Ishikawa (cell line): ENCODE results near the gene STIM1.
A peak's percentile ranks its signal among the peaks of the same experiment; 100 is the strongest.

Experiments
- CEBPB ChIP-seq: IDR thresholded peaks from 2 replicates; pipeline ENCODE4 v1.6.1; 2012
- CREB1 ChIP-seq: IDR thresholded peaks from 2 replicates; pipeline ENCODE4 v1.6.1; 2012; ENCODE audit warnings: low read depth
- EGR1 ChIP-seq: IDR thresholded peaks from 2 replicates; pipeline ENCODE4 v1.6.1; 2012
- EP300 ChIP-seq: IDR thresholded peaks from 2 replicates; pipeline ENCODE4 v1.6.1; 2012; ENCODE audit warnings: borderline replicate concordance
- FOXM1 ChIP-seq: IDR thresholded peaks from 2 replicates; pipeline ENCODE4 v1.6.1; 2012; ENCODE audit warnings: low read depth, borderline replicate concordance
- MAX ChIP-seq: IDR thresholded peaks from 2 replicates; pipeline ENCODE4 v1.6.1; 2012
- NFIC ChIP-seq: IDR thresholded peaks from 2 replicates; pipeline ENCODE4 v1.6.1; 2012
- RAD21 ChIP-seq: IDR thresholded peaks from 2 replicates; pipeline ENCODE4 v1.6.1; 2012; ENCODE audit warnings: low read depth
- REST ChIP-seq: IDR thresholded peaks from 2 replicates; pipeline ENCODE4 v1.6.1; 2012; ENCODE audit warnings: low read depth, mild to moderate bottlenecking
- TAF1 ChIP-seq: IDR thresholded peaks from 2 replicates; pipeline ENCODE4 v1.6.1; 2012; ENCODE audit warnings: low read depth, mild to moderate bottlenecking
- TCF12 ChIP-seq: IDR thresholded peaks from 2 replicates; pipeline ENCODE4 v1.6.1; 2012; ENCODE audit warnings: low read depth
- TEAD4 ChIP-seq: IDR thresholded peaks from 2 replicates; pipeline ENCODE4 v1.6.1; 2012
- YY1 ChIP-seq: IDR thresholded peaks from 2 replicates; pipeline ENCODE4 v1.6.1; 2012; ENCODE audit warnings: low read depth
- ZBTB7A ChIP-seq: IDR thresholded peaks from 2 replicates; pipeline ENCODE4 v1.6.1; 2012; ENCODE audit warnings: low read depth
- TF ChIP-seq, protein P1 (sequence below): IDR thresholded peaks from 2 replicates; pipeline ENCODE4 v1.6.1; 2012

STIM1 gene

DNA sequence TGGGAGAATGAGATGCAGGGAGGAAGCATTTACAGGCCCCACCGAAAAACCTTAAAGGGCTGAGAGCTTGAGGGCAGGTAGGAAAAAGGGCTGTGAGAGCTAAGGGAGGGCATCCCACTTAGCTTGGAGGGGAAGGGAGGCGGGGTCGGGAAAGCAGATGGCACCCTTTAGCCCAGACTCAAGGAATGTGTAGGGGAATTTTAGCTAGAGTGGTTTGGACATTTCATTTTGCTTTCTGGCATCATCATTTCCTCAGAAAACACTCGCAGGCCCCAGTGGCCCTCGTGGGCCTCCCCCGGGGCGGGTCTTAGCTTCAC lies 846 bp upstream of the STIM1 start:
- no peak for TF ChIP-seq CREB1
- TF ChIP-seq MAX = no peak
- TF ChIP-seq ZBTB7A = no peak
- no peak for TF ChIP-seq NFIC
- TF ChIP-seq FOXM1 = no peak
- no peak for TF ChIP-seq REST
- no peak for TF ChIP-seq TCF12
- TF ChIP-seq, protein P1, sequence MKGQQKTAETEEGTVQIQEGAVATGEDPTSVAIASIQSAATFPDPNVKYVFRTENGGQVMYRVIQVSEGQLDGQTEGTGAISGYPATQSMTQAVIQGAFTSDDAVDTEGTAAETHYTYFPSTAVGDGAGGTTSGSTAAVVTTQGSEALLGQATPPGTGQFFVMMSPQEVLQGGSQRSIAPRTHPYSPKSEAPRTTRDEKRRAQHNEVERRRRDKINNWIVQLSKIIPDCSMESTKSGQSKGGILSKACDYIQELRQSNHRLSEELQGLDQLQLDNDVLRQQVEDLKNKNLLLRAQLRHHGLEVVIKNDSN = no peak
- no peak for TF ChIP-seq YY1
- TF ChIP-seq RAD21 = no peak
- TF ChIP-seq TEAD4 = no peak
- no peak for TF ChIP-seq EP300
- no peak for TF ChIP-seq EGR1
- no peak for TF ChIP-seq CEBPB
- no peak for TF ChIP-seq TAF1

DNA sequence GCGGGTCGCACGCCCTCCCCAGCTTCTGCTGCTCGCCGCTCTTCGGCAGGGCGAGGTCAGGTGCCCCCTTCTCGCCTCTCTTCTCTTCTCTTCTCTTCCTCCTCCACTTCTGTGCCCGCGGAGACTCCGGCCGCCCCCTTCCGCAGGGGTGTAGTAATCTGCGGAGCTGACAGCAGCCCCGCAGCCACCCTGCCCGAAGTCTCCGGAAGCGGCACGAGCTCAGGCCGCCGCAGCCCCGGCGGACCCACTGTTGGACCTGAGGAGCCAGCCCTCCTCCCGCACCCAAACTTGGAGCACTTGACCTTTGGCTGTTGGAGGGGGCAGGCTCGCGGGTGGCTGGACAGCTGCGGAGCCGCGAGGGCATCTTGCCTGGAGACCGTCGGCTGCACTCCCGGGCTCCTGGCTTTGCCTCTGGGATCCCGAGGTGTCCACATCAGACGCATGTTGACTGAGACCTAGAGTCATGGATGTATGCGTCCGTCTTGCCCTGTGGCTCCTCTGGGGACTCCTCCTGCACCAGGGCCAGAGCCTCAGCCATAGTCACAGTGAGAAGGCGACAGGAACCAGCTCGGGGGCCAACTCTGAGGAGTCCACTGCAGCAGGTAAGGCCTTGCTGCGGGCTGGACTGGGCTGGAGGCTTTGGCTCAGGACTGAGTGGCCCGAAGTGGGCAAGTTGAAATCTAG lies 486 bp downstream of the STIM1 start:
- TF ChIP-seq ZBTB7A = peak; percentile 22; the same call in 1 of the 2 replicates
- no peak for TF ChIP-seq RAD21
- TF ChIP-seq FOXM1 = no peak
- TF ChIP-seq TCF12 = 0 out of 2 replicates have a peak, but pooled peaks have one; percentile 26
- TF ChIP-seq YY1 = no peak

GRCh38 chr11:3856856-3857553 lies 1.5 kb downstream of the STIM1 start:
- TF ChIP-seq TAF1 = no peak
- no peak for TF ChIP-seq YY1
- TF ChIP-seq TEAD4 = no peak
- no peak for TF ChIP-seq EP300
- no peak for TF ChIP-seq RAD21
- TF ChIP-seq, protein P1 = no peak
- TF ChIP-seq EGR1 = no peak
- TF ChIP-seq REST = no peak
- no peak for TF ChIP-seq MAX
- TF ChIP-seq NFIC = no peak
- no peak for TF ChIP-seq FOXM1
- TF ChIP-seq CEBPB = no peak

DNA sequence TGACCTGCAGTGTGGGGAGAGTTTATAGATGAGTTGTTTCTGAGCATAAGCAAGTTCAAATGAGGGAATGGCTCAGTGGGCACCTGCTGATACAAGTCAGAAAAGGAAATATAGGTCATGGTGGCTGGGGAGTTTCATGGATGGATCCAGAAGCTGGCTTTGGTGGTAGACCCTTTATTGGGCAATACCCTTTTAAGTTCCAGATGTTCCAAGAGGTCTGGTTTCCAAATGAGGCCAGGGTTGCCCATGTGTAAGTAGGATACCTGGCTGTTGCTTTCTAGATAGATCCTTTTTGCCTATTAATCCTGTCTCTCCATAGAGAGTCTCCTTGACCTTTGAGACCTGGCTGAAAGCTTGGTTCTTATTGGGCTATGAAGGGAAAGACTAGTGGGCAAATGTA lies 2.2 kb downstream of the STIM1 start:
- TF ChIP-seq EGR1 = no peak
- no peak for TF ChIP-seq RAD21
- no peak for TF ChIP-seq REST
- TF ChIP-seq, protein P1 = no peak
- TF ChIP-seq YY1 = no peak
- TF ChIP-seq TAF1 = no peak
- no peak for TF ChIP-seq CEBPB
